ENCODE data around the gene KDM1A.

The KDM1A gene

DNA sequence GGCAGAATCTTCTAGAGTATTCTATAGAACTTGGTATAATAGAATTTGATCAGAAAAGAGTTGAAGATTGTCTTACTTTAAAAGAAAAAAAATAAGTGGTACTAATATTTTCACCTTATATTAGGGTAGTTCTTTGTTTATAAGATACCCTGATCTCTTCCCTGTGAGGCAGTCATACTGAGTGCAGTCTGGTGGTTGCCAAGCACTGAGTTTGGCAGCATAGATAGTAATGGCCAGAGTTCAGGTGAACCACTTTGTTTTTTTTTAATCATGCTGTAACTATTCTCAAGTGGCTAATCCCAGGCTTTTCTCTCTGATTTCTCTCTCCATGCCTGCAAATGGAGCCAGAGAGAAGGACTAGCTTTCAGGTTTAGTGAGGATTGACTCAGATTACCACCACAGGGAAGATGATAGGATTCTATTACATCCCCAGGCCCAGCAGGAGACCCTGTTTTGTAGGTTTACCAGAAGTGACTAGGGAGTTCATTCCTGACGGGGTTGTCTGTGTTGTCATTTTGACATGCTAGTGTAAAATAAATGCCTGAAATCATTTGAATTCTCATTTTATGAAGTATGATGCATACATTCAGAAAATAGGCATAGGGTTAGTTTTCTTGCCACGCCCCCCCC is 16.7 kb downstream of the KDM1A start:
- H3K4me3 ChIP-seq (ENCODE audit: low read length) = no peak overlapping the region
- no peak for TF ChIP-seq CTCF (IDR thresholded peaks at IDR 0.05; ENCODE audit: insufficient read depth, low read depth, low read length, missing control alignments)
- no peak for DNase-seq (ENCODE audit: low read depth)

GRCh38 chr1:23037081-23037740 is 17.9 kb downstream of the KDM1A start:
- no peak overlapping the region for H3K4me3 ChIP-seq (ENCODE audit: low read length)
- DNase-seq (ENCODE audit: low read depth) = no peak
- no peak for TF ChIP-seq CTCF (IDR thresholded peaks at IDR 0.05; ENCODE audit: insufficient read depth, low read depth, low read length, missing control alignments)

- no peak for DNase-seq (ENCODE audit: low read depth)
- no peak overlapping the region for H3K4me3 ChIP-seq (ENCODE audit: low read length)
- TF ChIP-seq CTCF (IDR thresholded peaks at IDR 0.05; ENCODE audit: insufficient read depth, low read depth, low read length, missing control alignments) = no peak
Measured at GRCh38 chr1:23039308-23039826, 20.1 kb downstream of the KDM1A start.

DNA sequence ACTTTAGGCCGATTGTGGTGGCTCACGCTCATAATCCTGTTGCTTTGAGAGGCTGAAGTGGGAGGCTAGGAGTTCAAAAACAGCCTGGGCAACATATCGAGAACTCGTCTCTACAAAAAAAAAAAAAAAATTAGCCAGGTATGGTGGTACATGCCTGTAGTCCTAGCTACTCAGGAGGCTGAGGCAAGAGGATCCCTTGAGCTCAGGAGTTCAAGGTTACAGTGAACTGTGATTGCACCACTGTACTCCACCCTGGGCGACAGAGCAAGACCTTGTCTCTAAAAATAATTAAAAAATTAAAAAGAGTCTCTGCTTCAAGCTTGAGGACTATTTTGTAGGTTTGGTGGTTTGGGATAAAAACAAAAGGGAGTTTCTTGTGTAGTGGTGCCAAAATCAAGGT is 21.2 kb downstream of the KDM1A start:
- no peak overlapping the region for H3K4me3 ChIP-seq (ENCODE audit: low read length)

GRCh38 chr1:23044035-23044434 is 24.8 kb downstream of the KDM1A start:
- H3K4me3 ChIP-seq (ENCODE audit: low read length) = no peak overlapping the region
- DNase-seq (ENCODE audit: low read depth) = peak; percentile 75
- TF ChIP-seq CTCF (IDR thresholded peaks at IDR 0.05; ENCODE audit: insufficient read depth, low read depth, low read length, missing control alignments) = no peak

More for the DNA sequence above, 21.2 kb downstream of the KDM1A start:
- TF ChIP-seq CTCF (IDR thresholded peaks at IDR 0.05; ENCODE audit: insufficient read depth, low read depth, low read length, missing control alignments) = no peak
- DNase-seq (ENCODE audit: low read depth) = no peak

DNA sequence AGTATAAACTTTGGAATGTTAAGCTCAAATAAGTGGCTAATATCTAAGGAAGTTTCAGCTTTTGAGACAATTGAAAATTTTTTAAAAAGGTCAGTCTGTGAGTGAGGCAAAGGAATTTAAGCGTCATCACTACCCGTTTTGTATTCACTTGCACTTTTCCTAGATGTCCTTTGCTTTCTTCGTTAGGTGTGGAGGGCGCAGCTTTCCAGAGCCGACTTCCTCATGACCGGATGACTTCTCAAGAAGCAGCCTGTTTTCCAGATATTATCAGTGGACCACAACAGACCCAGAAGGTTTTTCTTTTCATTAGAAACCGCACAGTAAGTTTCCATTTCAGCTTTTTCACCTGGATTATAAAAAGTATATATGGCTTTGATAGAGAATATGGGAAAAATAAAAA is 30.9 kb downstream of the KDM1A start:
- TF ChIP-seq CTCF (IDR thresholded peaks at IDR 0.05; ENCODE audit: insufficient read depth, low read depth, low read length, missing control alignments) = no peak
- no peak overlapping the region for H3K4me3 ChIP-seq (ENCODE audit: low read length)
- no peak for DNase-seq (ENCODE audit: low read depth)
